ENCODE data around the gene SERPINB2.
"Not testable (repeated sequence)": the region's sequence is repeated elsewhere in the genome, so short reads cannot be mapped to it uniquely, and the experiment has no call there.

The SERPINB2 gene

DNA sequence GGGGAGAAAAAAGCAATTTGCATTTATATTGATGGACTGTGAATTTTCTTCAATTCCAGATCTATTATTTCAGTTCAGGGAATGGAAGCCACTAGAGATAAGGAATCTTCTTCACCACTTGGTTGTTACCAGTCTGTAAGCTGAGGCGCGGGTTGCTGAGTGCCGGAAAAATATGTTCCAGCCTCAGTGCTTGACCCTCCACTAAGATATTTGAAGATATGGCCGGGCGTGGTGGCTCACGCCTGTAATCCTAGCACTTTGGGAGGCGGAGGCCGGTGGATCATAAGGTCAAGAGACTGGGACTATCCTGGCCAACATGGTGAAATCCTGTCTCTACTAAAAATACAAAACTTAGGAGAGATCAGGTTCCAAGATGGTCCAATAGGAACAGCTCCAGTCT is 52.5 kb downstream of the SERPINB2 start:
- no peak for DNase-seq

DNA sequence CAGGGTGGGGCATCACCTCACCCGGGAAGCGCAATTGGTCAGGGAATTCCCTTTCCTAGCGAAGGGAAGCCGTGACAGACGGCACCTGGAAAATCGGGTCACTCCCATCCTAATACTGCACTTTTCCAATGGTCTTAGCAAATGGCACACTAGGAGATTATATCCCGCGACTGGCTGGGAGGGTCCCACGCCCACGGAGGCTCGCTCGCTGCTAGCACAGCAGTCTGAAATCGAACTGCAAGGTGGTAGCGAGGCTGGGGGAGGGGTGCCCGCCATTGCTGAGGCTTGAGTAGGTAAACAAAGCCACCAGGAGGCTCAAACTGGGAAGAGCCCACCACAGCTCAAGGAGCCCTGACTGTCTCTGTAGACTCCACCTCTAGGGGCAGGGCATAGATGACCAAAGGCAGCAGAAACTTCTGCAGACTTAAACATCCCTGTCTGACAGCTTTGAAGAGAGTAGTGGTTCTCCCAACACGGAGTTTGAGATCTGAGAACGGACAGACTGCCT is 53.1 kb downstream of the SERPINB2 start:
- DNase-seq = not testable (repeated sequence)

DNA sequence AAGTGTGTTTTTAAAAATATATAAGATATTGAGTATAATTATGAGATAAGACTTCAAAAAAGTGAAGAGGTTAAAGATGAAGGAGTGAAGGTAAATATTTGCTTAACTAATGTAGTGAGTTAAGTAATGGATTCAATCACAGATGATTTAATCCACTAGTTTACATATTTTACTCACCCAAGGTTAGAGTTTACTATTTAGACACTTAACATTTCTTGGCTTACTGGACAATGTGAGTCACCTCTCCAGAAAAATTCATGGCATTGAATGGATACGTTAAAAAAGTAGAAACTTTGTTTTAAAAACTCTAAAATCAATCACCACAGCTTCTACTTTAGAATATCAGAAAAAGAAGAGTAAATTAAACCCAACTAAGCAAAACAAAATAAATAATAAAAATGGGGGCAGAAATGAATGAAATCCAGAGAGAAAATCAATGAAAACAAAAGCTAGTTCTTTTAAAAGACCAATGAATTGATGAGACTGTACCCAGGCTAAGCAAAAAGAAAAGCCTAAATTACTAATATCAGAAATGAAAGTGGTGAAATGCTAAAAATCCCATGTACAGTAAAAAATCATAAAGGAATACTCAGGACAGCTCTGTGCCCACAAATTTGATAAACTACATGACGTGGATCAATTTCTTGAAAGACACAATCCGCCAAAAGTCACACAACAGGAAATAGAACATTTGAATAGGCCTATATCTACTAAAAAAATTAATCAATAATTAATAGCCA is 59.7 kb downstream of the SERPINB2 start:
- no peak for DNase-seq

DNA sequence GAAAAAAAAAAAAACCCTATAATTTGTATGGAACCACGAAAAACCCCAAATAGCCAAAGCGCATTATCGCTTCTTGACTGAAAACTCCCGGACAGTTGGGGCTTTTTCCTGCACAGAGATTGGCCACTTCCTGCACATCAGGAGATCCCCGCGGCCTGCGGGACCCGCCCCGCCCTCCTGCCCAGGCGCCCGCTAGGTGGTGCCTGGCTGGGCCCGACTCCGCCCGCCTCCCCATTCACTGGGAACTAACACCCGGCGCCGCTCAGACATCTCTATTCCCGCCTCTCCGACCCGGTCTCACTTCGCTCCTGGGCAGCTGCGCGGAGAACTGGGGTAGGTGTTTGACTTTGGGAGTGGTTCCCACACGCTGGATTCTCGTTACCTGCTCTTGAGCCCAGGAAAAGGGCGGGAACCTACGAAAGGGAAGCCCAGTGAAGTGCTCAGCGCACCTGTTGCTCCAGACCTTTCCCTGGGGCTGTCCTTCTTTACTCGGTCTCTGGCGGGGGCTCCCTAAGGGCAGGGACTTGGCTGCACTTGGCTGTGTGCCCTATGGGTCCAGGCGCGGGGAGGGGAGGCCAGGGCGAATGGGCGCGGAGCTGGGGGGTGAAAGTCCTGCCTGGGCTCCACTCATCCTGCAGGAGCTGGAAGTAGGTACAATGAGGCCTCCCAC is 61.7 kb downstream of the SERPINB2 start, which contains the start of gene HMSD:
HMSD (plus strand) TSS at position 234 of the 670 bp plus-strand sequence. CDS start 4,155 bp downstream, outside the sequence.
- DNase-seq = peak; percentile 29

DNA sequence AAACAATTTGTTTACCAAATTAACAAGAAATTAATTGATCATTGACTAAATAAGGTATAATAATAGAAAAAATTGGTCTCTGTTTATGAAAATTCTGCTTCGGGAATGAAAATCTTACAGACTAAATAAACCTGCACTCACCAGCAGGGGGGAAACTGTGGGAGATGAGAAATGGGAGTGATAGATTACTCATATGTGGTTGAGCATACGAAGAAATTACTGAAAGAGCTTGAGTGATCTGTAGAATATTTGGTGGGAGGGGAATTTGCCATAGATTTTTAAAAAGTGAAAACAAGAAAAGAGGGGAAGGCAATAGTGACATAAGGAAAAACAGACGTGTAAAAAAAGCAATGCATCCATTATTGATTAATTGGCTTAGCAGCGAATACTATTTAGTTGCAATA is 63.8 kb downstream of the SERPINB2 start:
- DNase-seq = no peak

All from activated naive CD4-positive, alpha-beta T cell treated with anti-CD3 and anti-CD28 coated beads, Interleukin-2, amount 50 U/mL, for 16 hours (primary cell).